Astrocyte of the spinal cord (primary cell): ENCODE measurements around the gene PPP1R11.
A peak's percentile ranks its signal among the peaks of the same experiment; 100 is the strongest.

Experiments
- DNase-seq: peaks from one replicate; pipeline ENCODE4 v3.0.0; 2011; ENCODE audit warnings: low read depth, low spot score
- H3K4me3 ChIP-seq: 2 replicates; pipeline ENCODE4 v1.5.1; 2011; ENCODE audit warnings: low read depth, mild to moderate bottlenecking, low read length, moderate library complexity
- in situ Hi-C: cut with HindIII; loops from 2 replicates; pipeline ENCODE4 v1.10.0; 2017; ENCODE audit warnings: low sequenced_read_pairs
- TF ChIP-seq, protein P1 (sequence below): IDR thresholded peaks from 2 replicates; pipeline ENCODE4 v1.5.1; 2012; ENCODE audit warnings: low read depth, mild to moderate bottlenecking, low read length, inconsistent platforms

PPP1R11 gene

DNA sequence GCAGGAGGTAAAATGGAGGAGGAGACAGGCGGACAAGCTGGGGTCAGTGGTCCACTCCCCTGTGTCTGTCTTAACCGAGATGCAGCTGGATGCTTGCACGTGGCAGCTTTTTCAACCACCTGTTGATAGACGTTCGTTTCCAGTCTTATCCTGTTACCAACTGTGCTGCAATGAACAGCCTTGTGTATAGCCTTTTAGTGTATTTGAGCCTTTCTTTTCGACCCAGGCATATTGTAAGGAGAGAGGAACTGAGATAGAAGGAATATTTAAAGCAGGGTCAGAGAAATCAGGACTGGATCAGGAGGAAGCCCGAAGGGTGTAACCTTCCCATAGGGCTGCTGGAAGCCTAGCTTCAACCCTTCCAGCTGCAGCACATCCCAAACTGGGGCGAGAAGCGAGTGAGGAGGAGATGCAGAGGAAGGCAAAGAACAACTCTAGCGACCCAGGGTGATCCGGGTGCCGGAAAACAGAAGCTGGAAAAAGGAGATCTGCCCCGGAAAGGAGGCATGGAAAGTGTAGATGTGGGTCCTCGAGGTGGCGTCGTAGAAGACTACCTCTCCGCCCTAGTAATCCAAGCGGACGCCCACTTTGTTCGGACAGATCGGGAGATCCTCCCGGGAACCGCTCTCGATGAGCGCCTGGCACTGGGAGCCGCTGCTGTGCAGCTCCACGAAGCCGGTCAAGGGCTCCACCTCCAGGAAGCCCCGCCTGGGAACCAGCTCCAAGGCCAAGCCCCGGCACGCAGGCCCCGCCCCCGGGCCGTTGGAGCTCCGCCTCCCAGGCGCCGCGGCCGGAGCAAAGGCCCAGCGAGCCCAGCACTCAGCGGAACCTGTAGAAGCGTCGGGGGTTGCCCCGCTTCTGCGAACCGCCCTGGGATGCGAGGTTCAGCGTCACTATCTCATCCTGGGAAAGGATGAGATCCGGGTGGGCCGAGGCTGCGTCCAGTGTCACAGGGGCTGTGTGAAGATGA lies 34.7 kb downstream of the PPP1R11 start:
- in situ Hi-C loops: no loop called here
- H3K4me3 ChIP-seq: peak overlapping the region; percentile 42
- peak; percentile 77 for DNase-seq
- TF ChIP-seq, protein P1, sequence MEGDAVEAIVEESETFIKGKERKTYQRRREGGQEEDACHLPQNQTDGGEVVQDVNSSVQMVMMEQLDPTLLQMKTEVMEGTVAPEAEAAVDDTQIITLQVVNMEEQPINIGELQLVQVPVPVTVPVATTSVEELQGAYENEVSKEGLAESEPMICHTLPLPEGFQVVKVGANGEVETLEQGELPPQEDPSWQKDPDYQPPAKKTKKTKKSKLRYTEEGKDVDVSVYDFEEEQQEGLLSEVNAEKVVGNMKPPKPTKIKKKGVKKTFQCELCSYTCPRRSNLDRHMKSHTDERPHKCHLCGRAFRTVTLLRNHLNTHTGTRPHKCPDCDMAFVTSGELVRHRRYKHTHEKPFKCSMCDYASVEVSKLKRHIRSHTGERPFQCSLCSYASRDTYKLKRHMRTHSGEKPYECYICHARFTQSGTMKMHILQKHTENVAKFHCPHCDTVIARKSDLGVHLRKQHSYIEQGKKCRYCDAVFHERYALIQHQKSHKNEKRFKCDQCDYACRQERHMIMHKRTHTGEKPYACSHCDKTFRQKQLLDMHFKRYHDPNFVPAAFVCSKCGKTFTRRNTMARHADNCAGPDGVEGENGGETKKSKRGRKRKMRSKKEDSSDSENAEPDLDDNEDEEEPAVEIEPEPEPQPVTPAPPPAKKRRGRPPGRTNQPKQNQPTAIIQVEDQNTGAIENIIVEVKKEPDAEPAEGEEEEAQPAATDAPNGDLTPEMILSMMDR: no peak

DNA sequence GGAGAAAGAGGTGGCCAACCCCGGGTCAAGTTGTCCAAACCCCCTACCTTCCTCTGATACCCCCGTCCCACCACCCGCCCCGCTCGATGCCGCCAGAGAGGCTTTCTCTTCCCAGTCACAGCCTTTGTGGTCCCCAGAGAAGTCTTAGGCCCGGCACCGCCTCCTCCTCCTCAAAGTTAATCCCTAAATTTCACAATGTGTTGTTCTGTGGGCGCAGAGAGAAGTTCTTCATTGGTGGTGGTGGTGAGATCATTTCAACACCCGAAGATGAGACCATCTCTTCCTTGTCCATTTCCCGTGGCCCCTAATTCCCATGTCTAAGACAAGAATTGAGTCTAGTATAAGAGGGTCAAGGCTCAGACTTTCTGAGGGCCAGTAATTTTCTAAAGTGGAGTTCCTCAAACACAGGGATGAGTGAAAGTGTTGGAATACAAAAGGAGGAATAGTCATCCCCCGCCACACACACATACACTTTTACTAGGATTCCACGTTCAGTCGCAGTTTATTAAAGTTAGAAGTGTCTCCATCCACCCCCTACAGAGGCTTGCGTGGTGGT lies 35.5 kb downstream of the PPP1R11 start:
- in situ Hi-C loops: no loop called here
- DNase-seq: no peak
- TF ChIP-seq, protein P1: no peak
- H3K4me3 ChIP-seq: no peak overlapping the region

GRCh38 chr6:30102970-30103871 lies 36.2 kb downstream of the PPP1R11 start:
- peak overlapping the region; percentile 33 for H3K4me3 ChIP-seq
- TF ChIP-seq, protein P1: peak; percentile 95
- peak; percentile 87 for DNase-seq
- in situ Hi-C loops: no loop called here

GRCh38 chr6:30103872-30104179 lies 36.8 kb downstream of the PPP1R11 start:
- in situ Hi-C loops: no loop called here
- TF ChIP-seq, protein P1: no peak
- no peak for DNase-seq
- H3K4me3 ChIP-seq: no peak overlapping the region

DNA sequence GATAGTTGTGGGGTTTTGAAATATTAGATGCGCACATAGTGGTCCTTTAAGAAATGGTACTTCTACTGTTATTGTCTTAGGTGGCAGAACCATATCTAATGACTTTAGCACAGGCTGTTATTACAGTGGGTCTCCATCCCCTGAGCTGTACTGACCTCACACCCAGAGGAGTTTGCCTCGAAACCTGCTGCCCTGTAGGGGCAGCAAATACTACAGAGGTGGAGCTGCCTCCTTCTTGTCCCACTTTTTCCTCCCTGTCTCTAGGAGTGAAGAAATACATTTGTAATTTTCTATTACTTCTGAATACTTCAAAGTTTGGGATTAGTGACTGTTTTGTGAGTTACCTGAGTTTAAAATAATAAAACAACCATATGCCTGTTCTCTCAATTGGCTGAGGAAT lies 37.7 kb downstream of the PPP1R11 start:
- in situ Hi-C loops: no loop called here

More for the DNA sequence above, 37.7 kb downstream of the PPP1R11 start:
- TF ChIP-seq, protein P1: no peak
- DNase-seq: no peak
- no peak overlapping the region for H3K4me3 ChIP-seq
